Lower lobe of right lung (tissue), 2 donors: ENCODE results near the gene TTC32. TPM values are rescaled to one million over a fixed set of nuclear protein-coding genes. Genes with fewer than 3 reads are reported as not detected.

Experiments used
- ATAC-seq, 2 donors: fragments of 200-7000 bp; cut with Tn5 transposase; one replicate each; pipeline ENCODE4 v1.9.1; 2020 to 2022; ENCODE audit warnings: mild to moderate bottlenecking in 2 of 2, moderate library complexity in 2 of 2
- DNase-seq: peaks from one replicate; pipeline ENCODE4 v3.0.0-alpha.2; 2020
- H3K27ac ChIP-seq: fragments of 200-600 bp; one replicate; pipeline ENCODE4 v1.8.0; 2022
- H3K27me3 ChIP-seq: fragments of 200-600 bp; one replicate; pipeline ENCODE4 v1.8.0; 2022; ENCODE audit warnings: low read depth
- H3K36me3 ChIP-seq: fragments of 200-600 bp; one replicate; pipeline ENCODE4 v1.8.0; 2022; ENCODE audit warnings: mild to moderate bottlenecking
- H3K4me1 ChIP-seq: fragments of 200-600 bp; one replicate; pipeline ENCODE4 v1.8.0; 2022
- H3K4me3 ChIP-seq: fragments of 200-600 bp; one replicate; pipeline ENCODE4 v1.8.0; 2022; ENCODE audit warnings: mild to moderate bottlenecking
- H3K9me3 ChIP-seq: fragments of 200-600 bp; one replicate; pipeline ENCODE4 v1.8.0; 2022
- CTCF ChIP-seq: fragments of 200-600 bp; IDR thresholded peaks from one replicate; pipeline ENCODE4 v1.8.0; 2022; ENCODE audit warnings: antibody characterized with exemption, mild to moderate bottlenecking
- intact Hi-C: fragments of 100-400 bp; cut with DNase I; formaldehyde crosslinking; loops from one replicate; pipeline ENCODE4 v1.11.0; 2022
- total RNA-seq: library from RNA; stranded (reverse); fragmentation: NEBNext Ultra II Directional; extraction: Animal tissue kit (Norgen Biotek cat#: 25700); gene quantifications from one replicate; pipeline ENCODE4 v1.2.1, GENCODE V29; 2021
- donor health status: DM: no; HTN: yes; CAD: no; lungs with severe emphysema.

Gene TTC32
- total RNA-seq, 1 donor from 2014 or later: 10.3 TPM

GRCh38 chr2:19886261-19886660 is 15.5 kb downstream of the TTC32 start:
- intact Hi-C loops: no loop called here
- TF ChIP-seq CTCF: no peak
- H3K27me3 ChIP-seq: no peaks in the 10 kb centered on the region
- no peak overlapping the region for H3K27ac ChIP-seq
- no peaks in the 10 kb centered on the region for H3K9me3 ChIP-seq
- H3K4me1 ChIP-seq: no peaks in the 10 kb centered on the region
- DNase-seq: no peak
- no peaks in the 10 kb centered on the region for H3K36me3 ChIP-seq
- no peak overlapping the region for H3K4me3 ChIP-seq
- no peak for ATAC-seq

GRCh38 chr2:19885791-19886190 is 16.0 kb downstream of the TTC32 start:
- no peaks in the 10 kb centered on the region for H3K27me3 ChIP-seq
- DNase-seq: no peak
- intact Hi-C loops: no loop called here
- no peak for TF ChIP-seq CTCF
- no peaks in the 10 kb centered on the region for H3K9me3 ChIP-seq
- ATAC-seq: no peak
- no peak overlapping the region for H3K4me3 ChIP-seq
- no peaks in the 10 kb centered on the region for H3K4me1 ChIP-seq
- H3K36me3 ChIP-seq: no peaks in the 10 kb centered on the region
- H3K27ac ChIP-seq: no peak overlapping the region

GRCh38 chr2:19883971-19884720 is 17.6 kb downstream of the TTC32 start:
- Histone ChIP-seq H3K9me3 (no peaks in the 10 kb centered on the region), H3K36me3 (no peaks in the 10 kb centered on the region), H3K4me3 (no peak overlapping the region), H3K4me1 (no peaks in the 10 kb centered on the region), H3K27me3 (no peaks in the 10 kb centered on the region), H3K27ac (no peak overlapping the region)
- TF ChIP-seq CTCF: no peak
- intact Hi-C loops: no loop called here
- no peak for DNase-seq
- ATAC-seq: no peak

GRCh38 chr2:19883486-19883885 is 18.3 kb downstream of the TTC32 start:
- no peaks in the 10 kb centered on the region for H3K4me1 ChIP-seq
- no peak for TF ChIP-seq CTCF
- DNase-seq: no peak
- no peak overlapping the region for H3K27ac ChIP-seq
- no peaks in the 10 kb centered on the region for H3K9me3 ChIP-seq
- no peak for ATAC-seq
- no peaks in the 10 kb centered on the region for H3K27me3 ChIP-seq
- intact Hi-C loops: no loop called here
- H3K4me3 ChIP-seq: no peak overlapping the region
- no peaks in the 10 kb centered on the region for H3K36me3 ChIP-seq

- Histone ChIP-seq H3K27ac (no peak overlapping the region), H3K27me3 (no peaks in the 10 kb centered on the region), H3K4me1 (no peaks in the 10 kb centered on the region), H3K4me3 (no peak overlapping the region), H3K9me3 (no peaks in the 10 kb centered on the region), H3K36me3 (no peaks in the 10 kb centered on the region)
- intact Hi-C loops: no loop called here
- TF ChIP-seq CTCF: no peak
- no peak for ATAC-seq
- no peak for DNase-seq
These were observed 19.5 kb downstream of the TTC32 start for GRCh38 chr2:19882286-19882685.
